Kidney epithelial cell (primary cell): ENCODE measurements around the gene CYP2W1. TPM values are rescaled to one million over a fixed set of nuclear protein-coding genes. Genes with fewer than 3 reads are reported as not detected.

Experiments
- DNase-seq: peaks from one replicate; pipeline ENCODE4 v3.0.0-alpha.2; 2010; ENCODE audit warnings: low read depth
- H3K27me3 ChIP-seq: 2 replicates; pipeline ENCODE4 v1.6.0; 2011; ENCODE audit warnings: low read length; ENCODE audit not compliant: control insufficient read depth, insufficient read depth
- H3K36me3 ChIP-seq: 2 replicates; pipeline ENCODE4 v1.5.1; 2011; ENCODE audit warnings: low read length; ENCODE audit not compliant: control insufficient read depth, insufficient read depth
- H3K4me3 ChIP-seq: 2 replicates; pipeline ENCODE4 v1.5.1; 2011; ENCODE audit warnings: low read depth, mild to moderate bottlenecking, control low read depth, low read length
- total RNA-seq: library from RNA; depleted of rRNA; stranded (reverse); fragments of >200 nt; gene quantifications from 2 replicates; pipeline ENCODE4 v1.2.3, GENCODE V29; 2015
- TF ChIP-seq, protein P1 (sequence below): IDR thresholded peaks from 2 replicates; pipeline ENCODE4 v1.5.1; 2011; ENCODE audit warnings: mild to moderate bottlenecking, moderate library complexity, low read length, control low read depth, inconsistent platforms; ENCODE audit not compliant: insufficient read depth, poor library complexity, severe bottlenecking

CYP2W1 gene
- total RNA-seq, 1 donor from 2014 or later, result not detected

- no peaks in the 10 kb centered on the region for H3K27me3 ChIP-seq
- no peaks in the 10 kb centered on the region for H3K36me3 ChIP-seq
- DNase-seq, result no peak
- TF ChIP-seq, protein P1, sequence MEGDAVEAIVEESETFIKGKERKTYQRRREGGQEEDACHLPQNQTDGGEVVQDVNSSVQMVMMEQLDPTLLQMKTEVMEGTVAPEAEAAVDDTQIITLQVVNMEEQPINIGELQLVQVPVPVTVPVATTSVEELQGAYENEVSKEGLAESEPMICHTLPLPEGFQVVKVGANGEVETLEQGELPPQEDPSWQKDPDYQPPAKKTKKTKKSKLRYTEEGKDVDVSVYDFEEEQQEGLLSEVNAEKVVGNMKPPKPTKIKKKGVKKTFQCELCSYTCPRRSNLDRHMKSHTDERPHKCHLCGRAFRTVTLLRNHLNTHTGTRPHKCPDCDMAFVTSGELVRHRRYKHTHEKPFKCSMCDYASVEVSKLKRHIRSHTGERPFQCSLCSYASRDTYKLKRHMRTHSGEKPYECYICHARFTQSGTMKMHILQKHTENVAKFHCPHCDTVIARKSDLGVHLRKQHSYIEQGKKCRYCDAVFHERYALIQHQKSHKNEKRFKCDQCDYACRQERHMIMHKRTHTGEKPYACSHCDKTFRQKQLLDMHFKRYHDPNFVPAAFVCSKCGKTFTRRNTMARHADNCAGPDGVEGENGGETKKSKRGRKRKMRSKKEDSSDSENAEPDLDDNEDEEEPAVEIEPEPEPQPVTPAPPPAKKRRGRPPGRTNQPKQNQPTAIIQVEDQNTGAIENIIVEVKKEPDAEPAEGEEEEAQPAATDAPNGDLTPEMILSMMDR, result no peak
- H3K4me3 ChIP-seq, result no peak overlapping the region
Measured at GRCh38 chr7:1007901-1008300, 24.9 kb downstream of the CYP2W1 start.

- DNase-seq, result no peak
- no peak overlapping the region for H3K4me3 ChIP-seq
- no peaks in the 10 kb centered on the region for H3K27me3 ChIP-seq
- TF ChIP-seq, protein P1, result no peak
- H3K36me3 ChIP-seq, result no peaks in the 10 kb centered on the region
Measured at GRCh38 chr7:1008733-1009363, 25.9 kb downstream of the CYP2W1 start.

GRCh38 chr7:1009747-1010146 is 26.8 kb downstream of the CYP2W1 start:
- Histone ChIP-seq H3K27me3 (no peaks in the 10 kb centered on the region), H3K4me3 (no peak overlapping the region), H3K36me3 (no peaks in the 10 kb centered on the region)
- TF ChIP-seq, protein P1, result no peak
- no peak for DNase-seq

GRCh38 chr7:1010226-1010625 is 27.2 kb downstream of the CYP2W1 start:
- Histone ChIP-seq H3K27me3 (no peaks in the 10 kb centered on the region), H3K36me3 (no peaks in the 10 kb centered on the region), H3K4me3 (no peak overlapping the region)
- DNase-seq, result no peak
- TF ChIP-seq, protein P1, result no peak

DNA sequence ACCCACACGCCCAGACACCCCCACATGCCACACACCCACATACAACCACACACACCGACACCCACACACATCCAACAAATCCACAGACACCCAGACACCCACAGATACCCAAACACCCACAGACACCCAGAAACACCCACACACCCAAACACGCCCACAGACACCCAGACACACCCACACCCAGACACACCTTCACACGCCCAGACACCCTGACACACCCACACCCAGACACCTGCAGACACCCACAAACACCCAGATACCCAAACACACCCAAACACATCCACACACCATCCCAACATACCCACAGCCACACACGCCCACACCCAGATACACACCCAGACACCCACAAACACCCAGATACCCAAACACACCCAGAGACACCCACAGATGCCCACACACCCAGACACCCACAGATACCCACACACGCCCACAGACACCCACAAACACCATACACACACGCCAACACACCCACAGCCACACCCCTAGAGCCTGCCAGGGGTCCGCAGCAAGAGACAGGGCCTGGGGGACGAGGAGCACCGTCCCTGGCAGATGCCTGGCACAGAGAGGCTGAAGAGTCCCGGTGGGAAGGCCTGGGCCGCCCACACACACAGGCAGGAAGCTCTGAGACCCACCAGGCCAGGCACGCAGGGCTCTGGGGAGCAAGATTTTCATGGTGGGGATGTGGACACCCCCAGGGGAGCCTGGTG is 28.5 kb downstream of the CYP2W1 start:
- DNase-seq, result no peak
- H3K4me3 ChIP-seq, result no peak overlapping the region
- TF ChIP-seq, protein P1, result no peak
- no peaks in the 10 kb centered on the region for H3K27me3 ChIP-seq
- H3K36me3 ChIP-seq, result no peaks in the 10 kb centered on the region
